K562 (cell line): Measurements from ENCODE around the gene TMIGD1. TPM values are rescaled to one million over a fixed set of nuclear protein-coding genes. Genes with fewer than 3 reads are reported as not detected.
A peak's percentile ranks its signal among the peaks of the same experiment; 100 is the strongest.

Experiments
- ARID1B ChIP-seq: fragments of 450-650 bp; IDR thresholded peaks from 2 replicates; pipeline ENCODE4 v1.6.1; 2016; ENCODE audit warnings: antibody characterized with exemption, mild to moderate bottlenecking, inconsistent platforms
- CBFA2T3 ChIP-seq: fragments of 450-650 bp; IDR thresholded peaks from 2 replicates; pipeline ENCODE4 v1.6.1; 2017
- CEBPB ChIP-seq: fragments of 450-650 bp; IDR thresholded peaks from 2 replicates; pipeline ENCODE4 v1.6.1; 2016; ENCODE audit warnings: missing genetic modification characterization, missing compliant biosample characterization
- DACH1 ChIP-seq: fragments of 450-650 bp; IDR thresholded peaks from 2 replicates; pipeline ENCODE4 v1.6.1; 2018; ENCODE audit not compliant: partially characterized antibody
- FOSL1 ChIP-seq: fragments of 200-800 bp; sonication (Bioruptor generic); conservative IDR thresholded peaks from 2 replicates; pipeline ENCODE4 v1.6.1; 2016; ENCODE audit warnings: missing genetic modification characterization, missing compliant biosample characterization
- JUN ChIP-seq, 2 experiments: sonication (generic) in 1 of 2; formaldehyde crosslinking in 1 of 2; IDR thresholded peaks; 2 replicates each; pipeline versions ENCODE4 v1.6.1 to v1.8.0; 2012 to 2022; ENCODE audit warnings: borderline replicate concordance in 2 of 2, mild to moderate bottlenecking in 2 of 2, improper control_type of control experiment in 1 of 2, low read depth in 1 of 2, low read length in 1 of 2, missing genetic modification reagents in 1 of 2
- MLX ChIP-seq, 2 experiments: fragments of 450-650 bp in 1 of 2; sonication (generic) in 1 of 2; formaldehyde crosslinking; conservative IDR thresholded peaks; 2 replicates each; pipeline versions ENCODE4 v1.4.0 to v1.8.1; 2020 to 2022; ENCODE audit warnings: mild to moderate bottlenecking in 1 of 2, missing genetic modification reagents in 1 of 2
- NR2C2 ChIP-seq, 2 experiments: fragments of 200-800 bp in 1 of 2; sonication (Bioruptor generic) in 1 of 2; sonication (generic) in 1 of 2; formaldehyde crosslinking in 1 of 2; IDR thresholded peaks; 2 replicates each; pipeline versions ENCODE4 v1.6.1 to v1.8.0; 2016 to 2022; ENCODE audit warnings: mild to moderate bottlenecking in 1 of 2, missing compliant biosample characterization in 1 of 2, missing genetic modification characterization in 1 of 2, missing genetic modification reagents in 1 of 2
- SMARCA4 ChIP-seq: fragments of 450-650 bp; IDR thresholded peaks from 2 replicates; pipeline ENCODE4 v1.6.1; 2016
- ZBTB7A ChIP-seq: IDR thresholded peaks from 2 replicates; pipeline ENCODE4 v1.6.1; 2011; ENCODE audit warnings: low read depth, mild to moderate bottlenecking, low read length, moderate library complexity, borderline replicate concordance; ENCODE audit not compliant: control insufficient read depth
- polyA plus RNA-seq, 8 experiments: library from polyadenylated mRNA; depleted of rRNA in 4 of 8; stranded (reverse) in 5 of 8; unstranded in 3 of 8; fragments of >200 nt; fragmentation: Nextera tagmentation in 2 of 8; fragmentation: Illumina TruSeq in 1 of 8; extraction: Ambion mirVana in 2 of 8; extraction: Trizol in 1 of 8; gene quantifications; 2 replicates each; pipeline versions ENCODE4 v1.2.1 to v1.2.3, GENCODE V29; 2011 to 2014; ENCODE audit warnings: inconsistent platforms in 1 of 8, missing spikeins in 1 of 8
- total RNA-seq, 7 experiments: library from RNA; depleted of rRNA in 6 of 7; stranded (reverse); fragments of >200 nt in 6 of 7; fragmentation: Illumina TruSeq in 2 of 7; extraction: Trizol in 2 of 7; gene quantifications; 2 replicates each; pipeline versions ENCODE4 v1.2.1 to v1.2.3, GENCODE V29; 2011 to 2021; ENCODE audit warnings: low replicate concordance in 1 of 7
- TF ChIP-seq, protein P1 (sequence below): fragments of 450-650 bp; formaldehyde crosslinking; IDR thresholded peaks from 2 replicates; pipeline ENCODE4 v1.4.0; 2022; ENCODE audit warnings: missing genetic modification characterization
- TF ChIP-seq, protein P2 (sequence below): sonication (generic); formaldehyde crosslinking; IDR thresholded peaks from 2 replicates; pipeline ENCODE4 v1.8.1; 2023; ENCODE audit warnings: missing genetic modification reagents, mild to moderate bottlenecking, borderline replicate concordance

The TMIGD1 gene
- total and polyA plus RNA-seq, 9 of the 15 experiments (the other 6 are each of a cell fraction or from before 2014, with no cell fraction given) = not detected

GRCh38 chr17:30352240-30352814 lies 18.5 kb upstream of the TMIGD1 start (continued):
- TF ChIP-seq, protein P1, sequence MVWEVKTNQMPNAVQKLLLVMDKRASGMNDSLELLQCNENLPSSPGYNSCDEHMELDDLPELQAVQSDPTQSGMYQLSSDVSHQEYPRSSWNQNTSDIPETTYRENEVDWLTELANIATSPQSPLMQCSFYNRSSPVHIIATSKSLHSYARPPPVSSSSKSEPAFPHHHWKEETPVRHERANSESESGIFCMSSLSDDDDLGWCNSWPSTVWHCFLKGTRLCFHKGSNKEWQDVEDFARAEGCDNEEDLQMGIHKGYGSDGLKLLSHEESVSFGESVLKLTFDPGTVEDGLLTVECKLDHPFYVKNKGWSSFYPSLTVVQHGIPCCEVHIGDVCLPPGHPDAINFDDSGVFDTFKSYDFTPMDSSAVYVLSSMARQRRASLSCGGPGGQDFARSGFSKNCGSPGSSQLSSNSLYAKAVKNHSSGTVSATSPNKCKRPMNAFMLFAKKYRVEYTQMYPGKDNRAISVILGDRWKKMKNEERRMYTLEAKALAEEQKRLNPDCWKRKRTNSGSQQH = no peak
- no peak for TF ChIP-seq CEBPB (tag)
- no peak for TF ChIP-seq NR2C2 (CRISPR knock-in tag; IDR thresholded peaks at IDR 0.05)
- TF ChIP-seq NR2C2 (tag; IDR thresholded peaks at IDR 0.05) = peak; percentile 29; the same call in 1 of the 2 replicates
- TF ChIP-seq MLX (CRISPR knock-in tag; conservative IDR thresholded peaks at IDR 0.05) = no peak
- TF ChIP-seq CBFA2T3 = 0 out of 2 replicates have a peak, but pooled peaks have one; percentile 7
- TF ChIP-seq ZBTB7A = peak; percentile 38; the same call in 1 of the 2 replicates
- TF ChIP-seq, protein P2, sequence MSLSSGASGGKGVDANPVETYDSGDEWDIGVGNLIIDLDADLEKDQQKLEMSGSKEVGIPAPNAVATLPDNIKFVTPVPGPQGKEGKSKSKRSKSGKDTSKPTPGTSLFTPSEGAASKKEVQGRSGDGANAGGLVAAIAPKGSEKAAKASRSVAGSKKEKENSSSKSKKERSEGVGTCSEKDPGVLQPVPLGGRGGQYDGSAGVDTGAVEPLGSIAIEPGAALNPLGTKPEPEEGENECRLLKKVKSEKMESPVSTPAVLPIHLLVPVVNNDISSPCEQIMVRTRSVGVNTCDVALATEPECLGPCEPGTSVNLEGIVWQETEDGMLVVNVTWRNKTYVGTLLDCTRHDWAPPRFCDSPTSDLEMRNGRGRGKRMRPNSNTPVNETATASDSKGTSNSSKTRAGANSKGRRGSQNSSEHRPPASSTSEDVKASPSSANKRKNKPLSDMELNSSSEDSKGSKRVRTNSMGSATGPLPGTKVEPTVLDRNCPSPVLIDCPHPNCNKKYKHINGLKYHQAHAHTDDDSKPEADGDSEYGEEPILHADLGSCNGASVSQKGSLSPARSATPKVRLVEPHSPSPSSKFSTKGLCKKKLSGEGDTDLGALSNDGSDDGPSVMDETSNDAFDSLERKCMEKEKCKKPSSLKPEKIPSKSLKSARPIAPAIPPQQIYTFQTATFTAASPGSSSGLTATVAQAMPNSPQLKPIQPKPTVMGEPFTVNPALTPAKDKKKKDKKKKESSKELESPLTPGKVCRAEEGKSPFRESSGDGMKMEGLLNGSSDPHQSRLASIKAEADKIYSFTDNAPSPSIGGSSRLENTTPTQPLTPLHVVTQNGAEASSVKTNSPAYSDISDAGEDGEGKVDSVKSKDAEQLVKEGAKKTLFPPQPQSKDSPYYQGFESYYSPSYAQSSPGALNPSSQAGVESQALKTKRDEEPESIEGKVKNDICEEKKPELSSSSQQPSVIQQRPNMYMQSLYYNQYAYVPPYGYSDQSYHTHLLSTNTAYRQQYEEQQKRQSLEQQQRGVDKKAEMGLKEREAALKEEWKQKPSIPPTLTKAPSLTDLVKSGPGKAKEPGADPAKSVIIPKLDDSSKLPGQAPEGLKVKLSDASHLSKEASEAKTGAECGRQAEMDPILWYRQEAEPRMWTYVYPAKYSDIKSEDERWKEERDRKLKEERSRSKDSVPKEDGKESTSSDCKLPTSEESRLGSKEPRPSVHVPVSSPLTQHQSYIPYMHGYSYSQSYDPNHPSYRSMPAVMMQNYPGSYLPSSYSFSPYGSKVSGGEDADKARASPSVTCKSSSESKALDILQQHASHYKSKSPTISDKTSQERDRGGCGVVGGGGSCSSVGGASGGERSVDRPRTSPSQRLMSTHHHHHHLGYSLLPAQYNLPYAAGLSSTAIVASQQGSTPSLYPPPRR = no peak
- TF ChIP-seq DACH1 = no peak
- 0 out of 2 replicates have a peak, but pooled peaks have one; percentile 44 for TF ChIP-seq ARID1B
- TF ChIP-seq JUN (IDR thresholded peaks at IDR 0.05; ENCODE audit: borderline replicate concordance, low read depth, low read length) = peak; percentile 34; the same call in 1 of the 2 replicates
- TF ChIP-seq JUN (CRISPR knock-in tag; IDR thresholded peaks at IDR 0.05; ENCODE audit: borderline replicate concordance) = no peak
- TF ChIP-seq SMARCA4 = 0 out of 2 replicates have a peak, but pooled peaks have one; percentile 13
- TF ChIP-seq FOSL1 (tag) = 0 out of 2 replicates have a peak, but pooled peaks have one; percentile 30
